Tibial nerve (tissue), 4 donors: ENCODE measurements around the gene ZNF483. TPM values are rescaled to one million over a fixed set of nuclear protein-coding genes. Genes with fewer than 3 reads are reported as not detected.
"Not testable (repeated sequence)": the region's sequence is repeated elsewhere in the genome, so short reads cannot be mapped to it uniquely, and the experiment has no call there.

Experiments
- DNase-seq, 2 donors: peaks; one replicate each; pipeline ENCODE4 v3.0.0-alpha.2; 2019; ENCODE audit warnings: low spot score in 2 of 2
- H3K27ac ChIP-seq, 4 donors: fragments of 200-600 bp; sonication (generic) in 3 of 4; one replicate each; pipeline ENCODE4 v1.5.1; 2017 to 2019; ENCODE audit warnings: mild to moderate bottlenecking in 1 of 4
- H3K27me3 ChIP-seq, 2 donors: fragments of 200-600 bp; sonication (generic) in 1 of 2; one replicate each; pipeline versions ENCODE4 v1.5.1 to v1.6.0; 2017 to 2019
- H3K36me3 ChIP-seq, 3 donors: fragments of 200-600 bp; sonication (generic); one replicate each; pipeline ENCODE4 v1.5.1; 2018 to 2019
- H3K4me1 ChIP-seq, 4 donors: fragments of 200-600 bp; sonication (generic) in 3 of 4; one replicate each; pipeline ENCODE4 v1.5.1; 2017 to 2019
- H3K4me3 ChIP-seq, 4 donors: fragments of 200-600 bp; sonication (generic) in 3 of 4; one replicate each; pipeline ENCODE4 v1.5.1; 2017 to 2019; ENCODE audit warnings: mild to moderate bottlenecking in 1 of 4, moderate library complexity in 1 of 4
- H3K9me3 ChIP-seq, 4 donors: fragments of 200-600 bp; sonication (generic) in 3 of 4; one replicate each; pipeline ENCODE4 v1.5.1; 2017 to 2019
- CTCF ChIP-seq, 5 experiments: fragments of 200-600 bp in 3 of 5; fragments of 450-650 bp in 2 of 5; sonication (generic) in 3 of 5; IDR thresholded peaks; one replicate each; pipeline ENCODE4 v1.5.1; 2016 to 2019; ENCODE audit warnings: antibody characterized with exemption in 5 of 5, mild to moderate bottlenecking in 3 of 5, moderate library complexity in 2 of 5
- EP300 ChIP-seq, 2 donors: sonication (generic); formaldehyde crosslinking; IDR thresholded peaks; one replicate each; pipeline ENCODE4 v1.6.1; 2017; ENCODE audit warnings: antibody characterized with exemption in 2 of 2, mild to moderate bottlenecking in 1 of 2
- POLR2A ChIP-seq, 2 donors: fragments of 450-650 bp; IDR thresholded peaks; one replicate each; pipeline ENCODE4 v1.6.1; 2017; ENCODE audit warnings: antibody characterized with exemption in 2 of 2, mild to moderate bottlenecking in 2 of 2, moderate library complexity in 2 of 2
- WGBS, 2 donors: methylation state at CpG; one replicate each; pipeline ENCODE4 v1.1.5; 2018; 5-methylcytosine and 5-hydroxymethylcytosine counted together
- total RNA-seq, 4 donors: library from RNA; depleted of rRNA; stranded (reverse); fragments of >200 nt; gene quantifications; one replicate each; pipeline ENCODE4 v1.1.0, GENCODE V29; 2016

ZNF483 gene
- total RNA-seq, 4 donors from 2014 or later: 5.7 to 12.0 (median 10.7) TPM

GRCh38 chr9:111542497-111543254 lies 17.7 kb downstream of the ZNF483 start:
- no peaks in the 10 kb centered on the region for H3K4me1 ChIP-seq
- H3K4me3 ChIP-seq: no peak overlapping the region
- peaks cover 3 to 100% (median 55%) of the 10 kb centered on the region in 4 donors for H3K9me3 ChIP-seq
- H3K27ac ChIP-seq: no peak overlapping the region
- DNase-seq: no peak
- TF ChIP-seq EP300 (IDR thresholded peaks at IDR 0.05) (no peak), CTCF (IDR thresholded peaks at IDR 0.05) (no peak), POLR2A (IDR thresholded peaks at IDR 0.05) (no peak)
- 95 to 96% methylated on average over 11 of the region's 11 CpGs for WGBS, 2 donors
- H3K36me3 ChIP-seq: peaks cover 0 to 97% (median 6%) of the 10 kb centered on the region in 3 donors
- H3K27me3 ChIP-seq: no peaks in the 10 kb centered on the region

- H3K4me1 ChIP-seq: no peaks in the 10 kb centered on the region
- H3K4me3 ChIP-seq: no peak overlapping the region
- no peak overlapping the region for H3K27ac ChIP-seq
- H3K9me3 ChIP-seq: peaks cover 0 to 100% (median 56%) of the 10 kb centered on the region in 4 donors
- TF ChIP-seq POLR2A (IDR thresholded peaks at IDR 0.05): no peak
- no peak for TF ChIP-seq EP300 (IDR thresholded peaks at IDR 0.05)
- no peak for TF ChIP-seq CTCF (IDR thresholded peaks at IDR 0.05)
- DNase-seq: no peak
- peaks cover 0 to 100% (median 0%) of the 10 kb centered on the region in 3 donors for H3K36me3 ChIP-seq
- WGBS, 2 donors: 97 to 99% methylated on average over 2 of the region's 2 CpGs
- H3K27me3 ChIP-seq: no peaks in the 10 kb centered on the region
Measured at GRCh38 chr9:111548623-111549022, 23.6 kb downstream of the ZNF483 start.

GRCh38 chr9:111555425-111555824 lies 30.4 kb downstream of the ZNF483 start:
- not testable (repeated sequence) for H3K4me3 ChIP-seq, DNase-seq, H3K27ac ChIP-seq, H3K4me1 ChIP-seq, H3K27me3 ChIP-seq
- peaks cover 0 to 87% (median 0%) of the 10 kb centered on the region in 3 donors for H3K36me3 ChIP-seq
- WGBS, 2 donors: 92% methylated on average over 2 of the region's 2 CpGs
- peaks cover 0 to 83% (median 20%) of the 10 kb centered on the region in 4 donors for H3K9me3 ChIP-seq

GRCh38 chr9:111559000-111559610 lies 34.1 kb downstream of the ZNF483 start:
- H3K4me3 ChIP-seq: no peak overlapping the region
- peaks cover 0 to 81% (median 0%) of the 10 kb centered on the region in 3 donors for H3K36me3 ChIP-seq
- H3K9me3 ChIP-seq: peaks cover 0 to 51% (median 3%) of the 10 kb centered on the region in 4 donors
- H3K27ac ChIP-seq: no peak overlapping the region
- H3K4me1 ChIP-seq: no peaks in the 10 kb centered on the region
- WGBS, 2 donors: 89 to 91% methylated on average over 7 of the region's 7 CpGs
- H3K27me3 ChIP-seq: no peaks in the 10 kb centered on the region
- TF ChIP-seq POLR2A (IDR thresholded peaks at IDR 0.05) (no peak), EP300 (IDR thresholded peaks at IDR 0.05) (no peak), CTCF (IDR thresholded peaks at IDR 0.05) (no peak)
- DNase-seq: no peak

- DNase-seq: no peak
- H3K27ac ChIP-seq: no peak overlapping the region
- H3K4me1 ChIP-seq: no peaks in the 10 kb centered on the region
- peaks cover 0 to 30% (median 0%) of the 10 kb centered on the region in 4 donors for H3K9me3 ChIP-seq
- H3K27me3 ChIP-seq: no peaks in the 10 kb centered on the region
- H3K36me3 ChIP-seq: peaks cover 6 to 81% (median 9%) of the 10 kb centered on the region in 3 donors
- TF ChIP-seq EP300 (IDR thresholded peaks at IDR 0.05): no peak
- no peak for TF ChIP-seq CTCF (IDR thresholded peaks at IDR 0.05)
- TF ChIP-seq POLR2A (IDR thresholded peaks at IDR 0.05): no peak
- no peak overlapping the region for H3K4me3 ChIP-seq
Measured at GRCh38 chr9:111561165-111561719, 36.3 kb downstream of the ZNF483 start.
